Liver (tissue), 9 donors: ENCODE results near the gene ZNF503. TPM values are rescaled to one million over a fixed set of nuclear protein-coding genes. Genes with fewer than 3 reads are reported as not detected.

Experiments
- DNase-seq: peaks from one replicate; pipeline ENCODE4 v3.0.0-alpha.2; 2017; ENCODE audit warnings: low spot score
- H3K27ac ChIP-seq, 2 donors: one replicate each; pipeline ENCODE4 v1.7.0; 2013; ENCODE audit warnings: inconsistent platforms in 2 of 2, low read length in 2 of 2, control low read depth in 1 of 2, low read depth in 1 of 2, mild to moderate bottlenecking in 1 of 2
- H3K27me3 ChIP-seq, 4 donors: one replicate each; pipeline versions ENCODE4 v1.6.1 to v1.7.0; 2013; ENCODE audit warnings: low read length in 3 of 4, inconsistent platforms in 1 of 4, mild to moderate bottlenecking in 1 of 4, moderate library complexity in 1 of 4; ENCODE audit not compliant: control insufficient read depth in 4 of 4, insufficient read depth in 4 of 4
- H3K36me3 ChIP-seq, 4 donors: one replicate each; pipeline versions ENCODE4 v1.6.1 to v1.7.0; 2013; ENCODE audit warnings: low read length in 3 of 4, mild to moderate bottlenecking in 3 of 4, low read depth in 1 of 4, moderate library complexity in 1 of 4; ENCODE audit not compliant: control insufficient read depth in 4 of 4, insufficient read depth in 3 of 4
- H3K4me1 ChIP-seq, 4 donors: one replicate each; pipeline versions ENCODE4 v1.6.1 to v1.7.0; 2013; ENCODE audit warnings: low read length in 3 of 4, mild to moderate bottlenecking in 3 of 4, moderate library complexity in 1 of 4; ENCODE audit not compliant: control insufficient read depth in 4 of 4, insufficient read depth in 4 of 4
- H3K4me3 ChIP-seq, 3 donors: one replicate each; pipeline versions ENCODE4 v1.6.1 to v1.7.0; 2013; ENCODE audit warnings: low read length in 3 of 3, control low read depth in 1 of 3, low read depth in 1 of 3, mild to moderate bottlenecking in 1 of 3
- H3K9ac ChIP-seq, 2 donors: one replicate each; pipeline ENCODE4 v1.7.0; 2013; ENCODE audit warnings: low read length in 2 of 2, mild to moderate bottlenecking in 2 of 2, moderate library complexity in 2 of 2, control low read depth in 1 of 2, low read depth in 1 of 2
- H3K9me3 ChIP-seq, 4 donors: one replicate each; pipeline versions ENCODE4 v1.6.1 to v1.7.0; 2013; ENCODE audit warnings: low read length in 3 of 4; ENCODE audit not compliant: control insufficient read depth in 4 of 4
- CTCF ChIP-seq: fragments of 150-350 bp; IDR thresholded peaks from 2 replicates; pipeline ENCODE4 v1.5.1; 2017; ENCODE audit warnings: improper control_type of control experiment, low read depth, low read length; ENCODE audit not compliant: missing input control
- EGR1 ChIP-seq, 2 donors: IDR thresholded peaks; 2 replicates each; pipeline ENCODE4 v1.6.1; 2016 to 2018; ENCODE audit warnings: antibody characterized with exemption in 2 of 2, low read depth in 2 of 2
- FOXA1 ChIP-seq: IDR thresholded peaks from 2 replicates; pipeline ENCODE4 v1.6.1; 2016; ENCODE audit warnings: antibody characterized with exemption
- FOXA2 ChIP-seq: IDR thresholded peaks from 2 replicates; pipeline ENCODE4 v1.6.1; 2016; ENCODE audit warnings: antibody characterized with exemption
- GABPA ChIP-seq, 2 donors: IDR thresholded peaks in 1 of 2; conservative IDR thresholded peaks in 1 of 2; 2 replicates each; pipeline ENCODE4 v1.6.1; 2016; ENCODE audit warnings: antibody characterized with exemption in 2 of 2, mild to moderate bottlenecking in 1 of 2, moderate library complexity in 1 of 2
- HNF4A ChIP-seq, 2 donors: conservative IDR thresholded peaks; 2 replicates each; pipeline ENCODE4 v1.6.1; 2016; ENCODE audit warnings: antibody characterized with exemption in 2 of 2, mild to moderate bottlenecking in 2 of 2
- HNF4G ChIP-seq: IDR thresholded peaks from 2 replicates; pipeline ENCODE4 v1.6.1; 2016; ENCODE audit warnings: antibody characterized with exemption
- MAX ChIP-seq: IDR thresholded peaks from 2 replicates; pipeline ENCODE4 v1.6.1; 2016; ENCODE audit warnings: antibody characterized with exemption
- NR2F2 ChIP-seq: IDR thresholded peaks from 2 replicates; pipeline ENCODE4 v1.6.1; 2016; ENCODE audit warnings: antibody characterized with exemption
- RAD21 ChIP-seq, 2 donors: IDR thresholded peaks; 2 replicates each; pipeline ENCODE4 v1.6.1; 2016; ENCODE audit warnings: antibody characterized with exemption in 2 of 2, mild to moderate bottlenecking in 2 of 2
- REST ChIP-seq: IDR thresholded peaks from 2 replicates; pipeline ENCODE4 v1.6.1; 2016; ENCODE audit warnings: antibody characterized with exemption, mild to moderate bottlenecking
- RXRA ChIP-seq, 2 donors: IDR thresholded peaks; 2 replicates each; pipeline ENCODE4 v1.6.1; 2017 to 2018; ENCODE audit warnings: antibody characterized with exemption in 2 of 2, mild to moderate bottlenecking in 1 of 2
- SP1 ChIP-seq: IDR thresholded peaks from 2 replicates; pipeline ENCODE4 v1.6.1; 2018; ENCODE audit warnings: antibody characterized with exemption, mild to moderate bottlenecking
- TAF1 ChIP-seq: conservative IDR thresholded peaks from 2 replicates; pipeline ENCODE4 v1.6.1; 2016; ENCODE audit warnings: antibody characterized with exemption, mild to moderate bottlenecking
- YY1 ChIP-seq: IDR thresholded peaks from 2 replicates; pipeline ENCODE4 v1.6.1; 2016; ENCODE audit warnings: antibody characterized with exemption, mild to moderate bottlenecking
- WGBS: extraction: QIAGEN DNeasy Blood & Tissue Kit; methylation state at CpG from one replicate; pipeline ENCODE4 v1.1.7; 2013; 5-methylcytosine and 5-hydroxymethylcytosine counted together
- polyA plus RNA-seq, 2 donors: library from polyadenylated mRNA; stranded (reverse) in 1 of 2; unstranded in 1 of 2; fragments of 200-250 nt in 1 of 2; fragments of >200 nt in 1 of 2; fragmentation: Nextera tagmentation in 1 of 2; extraction: Ambion mirVana in 1 of 2; gene quantifications; one replicate each; pipeline versions ENCODE4 v1.2.1 to v1.2.3, GENCODE V29; 2013 to 2015
- total RNA-seq, 2 donors: library from RNA; depleted of rRNA; stranded (reverse); fragments of >200 nt; gene quantifications; one replicate each; pipeline ENCODE4 v1.2.3, GENCODE V29; 2014
- TF ChIP-seq, protein P1 (sequence below): IDR thresholded peaks from 2 replicates; pipeline ENCODE4 v1.6.1; 2016; ENCODE audit warnings: antibody characterized with exemption
- TF ChIP-seq, protein P2 (sequence below): IDR thresholded peaks from 2 replicates; pipeline ENCODE4 v1.6.1; 2016; ENCODE audit warnings: antibody characterized with exemption
- donor health status: healthy.
- donor health status: healthy.
- donor health status: healthy.
- donor health status: healthy.
- donor health status: healthy.

ZNF503 gene
- total and polyA plus RNA-seq, 4 donors = 1.6 to 5.2 (median 2.0) TPM

GRCh38 chr10:75446508-75446907 lies 44.9 kb upstream of the ZNF503 start:
- Histone ChIP-seq H3K4me3 (no peak overlapping the region), H3K9ac (no peak overlapping the region)

DNA sequence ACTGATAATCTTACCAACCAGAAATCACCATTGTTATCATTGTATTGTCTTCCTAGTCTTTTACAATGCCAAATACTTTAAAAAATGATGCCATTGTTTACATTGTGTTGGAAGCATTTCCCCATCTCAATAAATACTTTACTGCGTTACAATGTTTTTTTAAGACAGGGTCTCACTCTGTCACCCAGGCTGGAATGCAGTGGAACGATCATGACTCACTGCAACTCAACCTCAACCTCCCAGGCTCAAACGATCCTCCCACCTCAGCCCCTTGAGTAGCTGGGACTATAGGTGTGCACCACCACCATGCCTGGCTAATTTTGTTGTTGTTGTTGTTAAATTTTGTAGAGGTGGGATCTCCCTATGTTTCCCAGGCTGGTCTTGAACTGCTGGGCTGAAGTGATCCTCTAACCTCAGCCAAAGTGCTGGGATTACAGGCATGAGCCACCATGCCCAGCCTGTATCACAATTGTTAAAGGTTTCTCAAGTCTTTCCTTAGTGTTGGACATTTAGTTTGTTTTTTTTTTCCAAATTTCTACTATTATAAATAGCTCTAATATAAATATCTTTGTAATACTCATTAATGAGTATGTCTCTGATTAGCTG lies 43.3 kb upstream of the ZNF503 start:
- H3K27me3 ChIP-seq = no peaks in the 10 kb centered on the region
- H3K27ac ChIP-seq = no peak overlapping the region
- 92% methylated on average over 3 of the region's 3 CpGs for WGBS
- peaks cover 0 to 6% (median 2%) of the 10 kb centered on the region in 4 donors for H3K36me3 ChIP-seq
- DNase-seq = no peak
- no peak overlapping the region for H3K9ac ChIP-seq
- peaks cover 0 to 2% (median under 1%) of the 10 kb centered on the region in 4 donors for H3K9me3 ChIP-seq
- no peak overlapping the region for H3K4me3 ChIP-seq
- H3K4me1 ChIP-seq = peaks cover 5 to 21% (median 18%) of the 10 kb centered on the region in 4 donors
- TF ChIP-seq MAX = no peak
- TF ChIP-seq NR2F2 = no peak
- no peak for TF ChIP-seq YY1
- TF ChIP-seq HNF4A (conservative IDR thresholded peaks at IDR 0.05) = no peak
- TF ChIP-seq EGR1 (IDR thresholded peaks at IDR 0.05; ENCODE audit: low read depth in 2 of 2) = no peak
- no peak for TF ChIP-seq GABPA (IDR thresholded peaks at IDR 0.05 in 1 of 2, conservative IDR thresholded peaks at IDR 0.05 in 1 of 2)
- TF ChIP-seq RXRA (IDR thresholded peaks at IDR 0.05) = no peak
- no peak for TF ChIP-seq RAD21 (IDR thresholded peaks at IDR 0.05)
- TF ChIP-seq HNF4G = no peak
- no peak for TF ChIP-seq SP1
- no peak for TF ChIP-seq FOXA2
- no peak for TF ChIP-seq REST
- TF ChIP-seq, protein P1, sequence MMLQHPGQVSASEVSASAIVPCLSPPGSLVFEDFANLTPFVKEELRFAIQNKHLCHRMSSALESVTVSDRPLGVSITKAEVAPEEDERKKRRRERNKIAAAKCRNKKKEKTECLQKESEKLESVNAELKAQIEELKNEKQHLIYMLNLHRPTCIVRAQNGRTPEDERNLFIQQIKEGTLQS = no peak
- TF ChIP-seq CTCF = no peak
- TF ChIP-seq TAF1 = no peak
- no peak for TF ChIP-seq FOXA1
- TF ChIP-seq, protein P2, sequence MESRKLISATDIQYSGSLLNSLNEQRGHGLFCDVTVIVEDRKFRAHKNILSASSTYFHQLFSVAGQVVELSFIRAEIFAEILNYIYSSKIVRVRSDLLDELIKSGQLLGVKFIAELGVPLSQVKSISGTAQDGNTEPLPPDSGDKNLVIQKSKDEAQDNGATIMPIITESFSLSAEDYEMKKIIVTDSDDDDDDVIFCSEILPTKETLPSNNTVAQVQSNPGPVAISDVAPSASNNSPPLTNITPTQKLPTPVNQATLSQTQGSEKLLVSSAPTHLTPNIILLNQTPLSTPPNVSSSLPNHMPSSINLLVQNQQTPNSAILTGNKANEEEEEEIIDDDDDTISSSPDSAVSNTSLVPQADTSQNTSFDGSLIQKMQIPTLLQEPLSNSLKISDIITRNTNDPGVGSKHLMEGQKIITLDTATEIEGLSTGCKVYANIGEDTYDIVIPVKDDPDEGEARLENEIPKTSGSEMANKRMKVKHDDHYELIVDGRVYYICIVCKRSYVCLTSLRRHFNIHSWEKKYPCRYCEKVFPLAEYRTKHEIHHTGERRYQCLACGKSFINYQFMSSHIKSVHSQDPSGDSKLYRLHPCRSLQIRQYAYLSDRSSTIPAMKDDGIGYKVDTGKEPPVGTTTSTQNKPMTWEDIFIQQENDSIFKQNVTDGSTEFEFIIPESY = no peak

More at GRCh38 chr10:75446508-75446907, 44.9 kb upstream of the ZNF503 start:
- H3K9me3 ChIP-seq = peaks cover 0 to 2% (median under 1%) of the 10 kb centered on the region in 4 donors
- no peak for DNase-seq
- H3K27ac ChIP-seq = no peak overlapping the region
- no peaks in the 10 kb centered on the region for H3K27me3 ChIP-seq
- 95% methylated on average over 1 of the region's 1 CpG for WGBS
- TF ChIP-seq RXRA (IDR thresholded peaks at IDR 0.05) (no peak), CTCF (no peak), EGR1 (IDR thresholded peaks at IDR 0.05; ENCODE audit: low read depth in 2 of 2) (no peak), HNF4G (no peak), YY1 (no peak), TAF1 (no peak)
- TF ChIP-seq, protein P1 = no peak
- peaks cover 0 to 8% (median 6%) of the 10 kb centered on the region in 4 donors for H3K4me1 ChIP-seq
- peaks cover 0 to 6% (median 2%) of the 10 kb centered on the region in 4 donors for H3K36me3 ChIP-seq
